ENCODE data around the gene CCSER1.
"Not testable (repeated sequence)": the region's sequence is repeated elsewhere in the genome, so short reads cannot be mapped to it uniquely, and the experiment has no call there.

CCSER1 gene

DNA sequence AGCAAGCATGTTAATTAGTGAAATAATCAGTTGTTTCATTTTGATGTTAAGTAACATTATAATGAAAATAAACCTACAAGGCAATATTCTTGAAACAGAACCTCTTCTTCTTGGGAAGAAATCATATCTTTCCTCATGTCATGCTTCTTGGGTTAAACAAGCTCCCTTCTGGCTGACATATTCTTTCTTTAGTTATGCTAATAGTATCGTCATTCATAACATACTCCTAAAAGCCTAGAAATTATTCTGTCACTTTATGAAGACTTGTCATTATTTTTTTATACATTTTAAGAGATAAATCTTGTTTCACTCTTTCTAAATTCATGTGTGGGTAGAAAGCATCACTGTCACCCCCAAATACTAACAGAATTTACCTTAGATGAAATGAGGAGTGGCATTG, 1129.6 kb downstream of the CCSER1 start:
- ATAC-seq (no peak), DNase-seq (no peak)
- no peak overlapping the region for H3K4me3 Mint-ChIP-seq
- H3K27me3 Mint-ChIP-seq, result no peaks in the 10 kb centered on the region
- no peak overlapping the region for H3K27ac Mint-ChIP-seq
- peaks cover 11% of the 10 kb centered on the region for H3K9me3 Mint-ChIP-seq
- H3K4me1 Mint-ChIP-seq, result no peaks in the 10 kb centered on the region
- H3K36me3 Mint-ChIP-seq (ENCODE audit: low read depth), result no peaks in the 10 kb centered on the region

DNA sequence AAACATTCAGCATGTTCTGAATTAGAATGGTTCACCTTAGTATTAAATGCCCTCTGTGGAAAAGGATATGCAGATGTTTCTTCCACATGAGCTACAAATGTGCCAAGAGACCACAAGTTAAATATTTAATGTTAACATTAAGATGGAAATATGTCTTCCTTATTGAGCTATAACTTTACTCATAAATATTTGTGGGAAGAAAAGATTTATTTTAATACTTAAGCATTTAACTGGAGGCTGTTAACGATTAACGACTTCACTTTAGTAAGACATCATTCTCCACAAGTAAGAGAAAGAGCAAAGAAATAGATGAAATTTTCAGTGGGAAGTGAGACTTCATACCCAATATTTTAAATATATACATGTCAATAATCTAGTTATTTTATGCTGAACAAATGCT, 1130.5 kb downstream of the CCSER1 start:
- no peaks in the 10 kb centered on the region for H3K27me3 Mint-ChIP-seq
- H3K9me3 Mint-ChIP-seq, result peaks cover 11% of the 10 kb centered on the region
- ATAC-seq (no peak), DNase-seq (no peak)
- no peak overlapping the region for H3K27ac Mint-ChIP-seq
- no peaks in the 10 kb centered on the region for H3K4me1 Mint-ChIP-seq
- H3K36me3 Mint-ChIP-seq (ENCODE audit: low read depth), result no peaks in the 10 kb centered on the region
- H3K4me3 Mint-ChIP-seq, result no peak overlapping the region

DNA sequence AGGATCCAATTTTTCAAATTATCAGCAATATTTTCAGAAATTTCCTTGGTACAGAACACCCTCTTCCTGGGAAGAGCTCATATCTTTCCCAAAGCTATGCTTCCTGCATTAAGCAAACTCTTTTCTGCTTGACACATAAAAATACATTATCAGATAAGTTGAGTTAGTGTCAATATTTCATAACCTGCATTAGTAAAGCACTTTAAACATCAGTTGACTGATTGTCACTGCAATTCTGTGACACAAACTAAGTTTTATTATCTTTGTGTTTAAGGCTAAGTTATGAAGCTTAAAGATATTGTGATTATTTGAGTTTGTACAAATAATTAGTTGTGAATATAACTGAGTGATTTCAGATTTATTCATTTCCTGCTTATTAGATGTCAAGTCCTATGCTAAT, 1131.1 kb downstream of the CCSER1 start:
- Mint-ChIP-seq H3K4me3 (no peak overlapping the region), H3K9me3 (peaks cover 11% of the 10 kb centered on the region), H3K36me3 (ENCODE audit: low read depth) (no peaks in the 10 kb centered on the region), H3K27me3 (no peaks in the 10 kb centered on the region), H3K4me1 (no peaks in the 10 kb centered on the region), H3K27ac (no peak overlapping the region)
- DNase-seq, result no peak
- ATAC-seq, result no peak

DNA sequence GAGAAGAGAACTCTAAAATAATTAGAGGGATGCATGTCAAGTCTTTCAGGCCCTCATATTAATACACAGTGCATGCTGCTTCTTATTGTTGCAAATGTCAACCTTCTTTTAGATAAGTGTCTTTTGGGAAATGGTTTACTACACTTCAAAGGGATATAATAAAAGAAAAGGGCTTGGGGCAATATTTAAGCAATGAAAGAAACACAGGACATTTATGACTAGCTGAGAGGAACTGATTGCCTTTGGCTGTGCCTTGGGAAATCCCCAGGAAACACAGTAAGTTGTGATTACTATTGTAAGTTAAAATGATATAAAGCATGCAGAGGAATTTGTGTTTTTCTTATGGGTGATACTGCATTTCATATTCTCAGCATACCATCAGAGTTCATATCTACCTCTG, 1140.3 kb downstream of the CCSER1 start:
- DNase-seq, result no peak
- H3K9me3 Mint-ChIP-seq, result peaks cover 15% of the 10 kb centered on the region
- H3K36me3 Mint-ChIP-seq (ENCODE audit: low read depth), result no peaks in the 10 kb centered on the region
- H3K27me3 Mint-ChIP-seq, result no peaks in the 10 kb centered on the region
- no peak overlapping the region for H3K27ac Mint-ChIP-seq
- H3K4me3 Mint-ChIP-seq, result no peak overlapping the region
- no peaks in the 10 kb centered on the region for H3K4me1 Mint-ChIP-seq
- no peak for ATAC-seq

DNA sequence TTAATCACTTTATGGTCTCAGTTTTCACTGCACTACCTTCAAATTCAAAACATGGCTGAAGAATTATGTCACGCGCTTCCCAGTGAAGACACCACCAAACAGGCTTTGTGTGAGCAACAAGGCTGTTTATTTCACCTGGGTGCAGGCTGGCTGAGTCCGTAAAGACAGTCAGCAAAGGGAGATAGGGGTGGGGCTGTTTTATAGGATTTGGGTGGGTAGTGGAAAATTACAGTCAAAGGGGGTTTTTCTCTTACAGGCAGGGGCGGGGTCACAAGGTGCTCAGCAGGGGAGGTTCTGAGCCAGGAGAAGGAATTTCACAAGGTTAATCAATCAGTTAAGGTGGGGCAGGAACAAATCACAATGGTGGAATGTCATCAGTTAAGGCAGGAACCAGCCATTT, 1141.3 kb downstream of the CCSER1 start:
- not testable (repeated sequence) for H3K27me3 Mint-ChIP-seq; H3K4me1 Mint-ChIP-seq; DNase-seq; H3K36me3 Mint-ChIP-seq (ENCODE audit: low read depth); ATAC-seq; H3K27ac Mint-ChIP-seq; H3K4me3 Mint-ChIP-seq
- H3K9me3 Mint-ChIP-seq, result peaks cover 20% of the 10 kb centered on the region

DNA sequence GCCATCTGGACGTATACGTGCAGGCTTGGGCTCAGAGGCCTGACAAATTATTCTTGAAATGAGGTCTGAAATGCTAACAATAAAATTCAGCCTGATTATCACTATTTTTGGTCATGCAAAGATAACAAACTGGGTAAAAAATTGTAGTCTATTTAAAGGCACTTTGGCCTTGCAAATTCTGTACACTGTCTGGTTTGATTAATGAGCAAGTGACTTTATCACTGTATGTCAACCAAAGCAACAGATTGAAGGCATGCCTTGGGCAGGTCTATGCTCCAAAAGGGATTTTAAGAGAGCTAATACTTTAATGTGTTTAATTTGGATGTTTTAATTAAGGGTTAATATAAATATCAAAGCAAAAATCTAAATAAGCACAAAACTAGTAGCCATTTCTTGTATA, 1141.7 kb downstream of the CCSER1 start:
- Mint-ChIP-seq H3K27me3 (no peaks in the 10 kb centered on the region), H3K4me3 (no peak overlapping the region), H3K9me3 (peaks cover 22% of the 10 kb centered on the region), H3K4me1 (no peaks in the 10 kb centered on the region), H3K27ac (no peak overlapping the region), H3K36me3 (ENCODE audit: low read depth) (no peaks in the 10 kb centered on the region)
- no peak for DNase-seq
- no peak for ATAC-seq

DNA sequence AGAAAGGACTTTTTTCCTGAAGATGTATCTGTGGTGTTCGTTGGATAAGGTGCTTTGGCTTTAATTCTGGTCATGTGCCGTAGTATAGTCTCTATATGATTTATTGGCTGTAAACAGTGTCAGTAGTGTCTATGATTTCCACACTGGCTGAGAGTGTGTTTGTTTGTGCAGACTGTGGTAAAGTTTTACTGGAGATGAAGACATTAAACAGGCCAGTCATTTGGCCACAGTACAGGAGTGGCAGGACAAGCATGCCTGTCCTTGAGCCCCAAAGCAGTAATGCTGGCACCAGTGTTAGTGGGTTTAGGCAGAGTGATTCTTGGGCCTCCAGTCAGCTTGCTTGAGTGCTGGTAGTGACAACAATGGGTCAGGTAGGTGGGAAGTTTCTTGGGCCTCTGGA, 1152.7 kb downstream of the CCSER1 start:
- no peak for ATAC-seq
- no peaks in the 10 kb centered on the region for H3K27me3 Mint-ChIP-seq
- no peaks in the 10 kb centered on the region for H3K4me1 Mint-ChIP-seq
- DNase-seq, result no peak
- peaks cover 25% of the 10 kb centered on the region for H3K9me3 Mint-ChIP-seq
- no peaks in the 10 kb centered on the region for H3K36me3 Mint-ChIP-seq (ENCODE audit: low read depth)
- no peak overlapping the region for H3K4me3 Mint-ChIP-seq
- no peak overlapping the region for H3K27ac Mint-ChIP-seq

DNA sequence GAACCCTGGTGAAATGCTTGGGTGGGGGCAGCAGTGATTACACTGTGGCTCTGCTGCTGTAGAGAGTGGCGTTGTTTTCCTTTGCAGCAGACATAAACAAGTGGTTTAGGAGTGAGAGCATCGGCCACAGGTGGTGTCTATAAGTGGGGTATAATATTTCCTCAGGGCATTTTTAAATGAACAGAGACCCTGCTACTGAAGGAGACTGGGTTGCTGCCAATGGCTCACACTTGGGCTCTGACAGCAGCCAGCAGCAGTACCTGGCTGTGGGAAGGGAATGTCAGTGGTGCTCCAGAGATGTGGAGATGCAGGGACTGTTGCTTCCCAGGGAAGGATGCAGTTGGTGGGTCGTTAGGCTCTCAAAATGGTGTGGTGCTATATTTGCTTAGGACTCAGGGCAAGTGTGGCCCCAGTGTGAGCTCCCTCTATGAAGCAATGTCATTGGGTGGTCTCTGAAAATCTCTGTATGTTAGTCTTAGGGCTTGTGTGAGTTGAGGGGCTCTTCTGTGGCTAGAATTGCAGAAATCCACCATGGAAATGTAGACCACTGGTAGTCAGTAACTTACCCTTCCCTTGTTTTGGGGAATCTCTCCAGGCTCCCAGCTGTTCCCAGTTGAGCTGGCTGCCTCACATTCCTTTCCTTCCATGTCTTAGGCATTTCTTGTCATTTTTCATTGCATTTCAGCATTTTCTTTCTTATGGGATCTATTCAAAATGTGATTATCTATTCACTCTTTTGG, 1153.5 kb downstream of the CCSER1 start:
- H3K27ac Mint-ChIP-seq, result no peak overlapping the region
- ATAC-seq, result no peak
- H3K36me3 Mint-ChIP-seq (ENCODE audit: low read depth), result no peaks in the 10 kb centered on the region
- no peaks in the 10 kb centered on the region for H3K27me3 Mint-ChIP-seq
- H3K9me3 Mint-ChIP-seq, result peaks cover 20% of the 10 kb centered on the region
- no peaks in the 10 kb centered on the region for H3K4me1 Mint-ChIP-seq
- DNase-seq, result no peak
- H3K4me3 Mint-ChIP-seq, result no peak overlapping the region

DNA sequence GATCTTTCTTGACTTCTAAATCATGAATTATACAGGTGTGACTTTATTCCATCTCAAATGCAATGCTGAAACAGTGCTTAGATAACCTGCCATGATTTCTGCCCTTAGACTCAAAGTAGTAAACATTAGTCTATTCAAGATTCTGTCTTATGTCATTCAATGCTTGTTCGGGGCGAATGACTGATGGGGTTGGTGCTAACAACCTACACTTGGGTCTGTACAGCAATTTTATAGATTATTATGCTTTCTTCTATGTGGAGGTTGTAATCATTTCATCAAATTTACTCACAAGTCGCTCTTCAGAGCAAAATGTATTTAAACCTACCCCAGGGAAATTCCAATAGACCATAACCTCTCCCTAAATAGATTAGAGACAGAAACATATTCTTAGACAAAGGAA, 1155.0 kb downstream of the CCSER1 start:
- Mint-ChIP-seq H3K36me3 (ENCODE audit: low read depth) (no peaks in the 10 kb centered on the region), H3K27me3 (no peaks in the 10 kb centered on the region), H3K27ac (no peak overlapping the region), H3K4me1 (no peaks in the 10 kb centered on the region), H3K4me3 (no peak overlapping the region), H3K9me3 (peaks cover 16% of the 10 kb centered on the region)
- ATAC-seq, result no peak
- no peak for DNase-seq

DNA sequence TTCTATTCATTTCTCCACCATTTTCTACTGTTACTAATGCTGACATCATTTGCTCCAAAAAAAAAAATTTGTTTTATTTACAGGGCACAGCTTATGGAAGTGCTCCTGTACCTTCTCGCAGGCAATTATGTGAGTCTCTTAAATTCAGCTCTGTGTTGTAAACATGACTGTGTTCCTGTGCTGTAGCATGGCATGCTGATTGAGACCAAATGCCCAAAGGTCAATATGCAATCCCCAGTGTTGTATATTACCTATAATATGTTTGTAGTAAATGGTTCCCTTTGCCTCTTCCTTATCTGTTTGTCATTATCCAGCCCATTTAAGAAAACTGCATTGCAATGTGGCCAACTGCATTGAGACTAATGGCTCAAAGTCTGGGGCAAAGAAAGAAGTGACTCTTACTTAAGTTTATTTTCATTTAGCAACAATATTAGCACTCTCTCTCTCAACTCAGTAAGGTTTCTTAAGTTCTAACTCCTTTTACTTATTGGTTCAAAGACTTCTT, 1156.6 kb downstream of the CCSER1 start:
- no peak overlapping the region for H3K27ac Mint-ChIP-seq
- no peaks in the 10 kb centered on the region for H3K36me3 Mint-ChIP-seq (ENCODE audit: low read depth)
- no peaks in the 10 kb centered on the region for H3K27me3 Mint-ChIP-seq
- DNase-seq, result no peak
- H3K4me3 Mint-ChIP-seq, result no peak overlapping the region
- H3K9me3 Mint-ChIP-seq, result peaks cover 18% of the 10 kb centered on the region
- H3K4me1 Mint-ChIP-seq, result no peaks in the 10 kb centered on the region
- ATAC-seq, result no peak

DNA sequence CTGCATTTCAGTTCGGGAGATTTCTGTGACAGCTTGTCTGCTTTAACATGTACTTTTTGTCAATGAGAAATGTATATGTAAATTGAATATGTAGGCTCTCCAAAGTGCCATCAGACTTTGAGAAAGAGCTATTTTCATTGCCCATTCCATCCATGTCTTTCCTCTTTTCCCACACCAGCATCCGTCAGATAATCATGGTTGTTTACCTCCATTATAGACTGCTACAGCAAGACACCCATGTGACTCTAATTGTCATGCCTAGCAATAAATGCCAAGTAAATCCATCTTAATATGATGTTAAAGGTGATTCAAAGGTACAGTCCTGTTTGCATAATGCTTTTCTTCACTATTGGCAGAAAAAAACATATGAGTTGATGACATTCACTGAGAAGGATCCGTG, 1157.3 kb downstream of the CCSER1 start:
- DNase-seq (no peak), ATAC-seq (no peak)
- Mint-ChIP-seq H3K27ac (no peak overlapping the region), H3K4me1 (no peaks in the 10 kb centered on the region), H3K36me3 (ENCODE audit: low read depth) (no peaks in the 10 kb centered on the region), H3K9me3 (peaks cover 21% of the 10 kb centered on the region), H3K4me3 (no peak overlapping the region), H3K27me3 (no peaks in the 10 kb centered on the region)

DNA sequence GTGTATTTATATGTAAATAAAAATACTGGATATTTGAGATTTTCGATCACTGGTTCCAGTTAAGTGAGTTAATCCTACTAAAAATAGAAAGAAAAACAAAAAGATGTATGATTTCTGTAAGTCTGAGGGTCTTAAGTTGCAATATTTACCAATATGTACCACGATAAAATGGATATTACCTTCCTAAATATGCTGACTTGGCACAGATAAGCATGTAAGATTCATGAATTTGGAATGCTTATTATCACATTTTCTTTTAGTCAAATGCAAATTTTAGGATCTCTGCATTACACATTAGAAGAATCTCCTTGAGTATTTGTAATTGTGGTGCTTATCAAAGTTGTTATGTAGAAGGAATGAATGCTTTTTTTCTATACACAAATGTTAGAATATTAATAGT, 1158.3 kb downstream of the CCSER1 start:
- Mint-ChIP-seq H3K4me1 (no peaks in the 10 kb centered on the region), H3K4me3 (no peak overlapping the region), H3K27me3 (no peaks in the 10 kb centered on the region), H3K27ac (no peak overlapping the region), H3K36me3 (ENCODE audit: low read depth) (no peaks in the 10 kb centered on the region), H3K9me3 (peaks cover 23% of the 10 kb centered on the region)
- ATAC-seq, result no peak
- DNase-seq, result no peak

DNA sequence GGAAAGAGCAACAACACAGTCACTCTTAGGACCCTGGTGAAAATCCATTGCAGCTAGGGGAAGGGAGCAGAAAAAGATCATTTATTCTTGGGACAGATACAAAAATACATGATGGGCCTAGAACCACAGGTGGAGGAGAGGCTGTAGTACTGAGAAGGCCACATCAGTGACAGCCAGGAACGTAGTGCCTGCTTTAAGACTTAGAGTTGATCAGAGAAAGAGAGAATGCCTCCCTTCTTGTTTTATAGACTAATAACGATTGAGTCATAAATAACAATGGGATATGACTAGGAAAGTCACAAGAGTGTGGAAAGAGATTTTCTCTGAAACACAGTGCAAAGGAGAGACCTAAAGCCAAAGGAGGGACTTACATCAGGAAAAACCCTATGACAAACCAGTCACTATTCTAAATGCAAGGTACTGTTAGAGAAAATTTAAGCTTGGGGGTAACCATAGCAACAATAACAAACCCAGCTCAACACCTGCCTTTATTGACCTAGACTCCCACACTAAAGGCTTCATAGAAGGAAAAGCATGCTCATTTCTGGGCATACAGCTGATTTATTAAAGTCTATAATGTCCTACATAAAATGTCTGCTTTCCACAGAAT, 1161.6 kb downstream of the CCSER1 start:
- H3K27ac Mint-ChIP-seq, result no peak overlapping the region
- no peaks in the 10 kb centered on the region for H3K27me3 Mint-ChIP-seq
- peaks cover 13% of the 10 kb centered on the region for H3K9me3 Mint-ChIP-seq

DNA sequence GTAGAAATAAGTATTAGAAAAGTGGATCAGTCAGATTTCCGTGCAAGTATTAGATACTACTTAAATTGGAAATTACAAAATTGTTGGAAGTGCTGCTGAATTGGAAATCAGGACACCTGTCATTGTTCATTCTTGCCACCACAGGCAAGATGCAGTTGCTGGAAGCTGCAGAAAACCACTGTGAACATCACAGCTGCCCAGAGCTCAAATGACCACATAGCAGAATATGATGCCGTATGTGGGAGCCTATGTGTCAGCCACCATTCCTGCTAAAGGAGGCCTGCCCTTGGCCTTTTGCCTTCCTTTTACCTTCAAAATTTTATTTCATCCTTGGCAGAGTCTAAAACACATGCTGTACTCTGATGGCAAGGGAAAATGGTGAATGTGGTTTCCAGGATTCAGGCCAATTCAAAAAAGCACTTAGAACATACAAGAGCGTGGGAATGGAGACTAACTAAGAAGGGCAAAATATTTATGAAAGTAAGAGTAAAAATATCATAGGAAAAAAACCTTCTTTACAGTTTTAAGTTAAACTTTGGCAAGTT, 1171.0 kb downstream of the CCSER1 start:
- no peaks in the 10 kb centered on the region for H3K9me3 Mint-ChIP-seq
- H3K4me1 Mint-ChIP-seq, result no peaks in the 10 kb centered on the region
- no peaks in the 10 kb centered on the region for H3K27me3 Mint-ChIP-seq
- H3K27ac Mint-ChIP-seq, result no peak overlapping the region
- H3K36me3 Mint-ChIP-seq (ENCODE audit: low read depth), result no peaks in the 10 kb centered on the region
- DNase-seq, result no peak
- H3K4me3 Mint-ChIP-seq, result no peak overlapping the region
- no peak for ATAC-seq

More for the DNA sequence above, 1161.6 kb downstream of the CCSER1 start:
- H3K36me3 Mint-ChIP-seq (ENCODE audit: low read depth), result no peaks in the 10 kb centered on the region
- no peaks in the 10 kb centered on the region for H3K4me1 Mint-ChIP-seq
- no peak overlapping the region for H3K4me3 Mint-ChIP-seq
- DNase-seq (no peak), ATAC-seq (no peak)

DNA sequence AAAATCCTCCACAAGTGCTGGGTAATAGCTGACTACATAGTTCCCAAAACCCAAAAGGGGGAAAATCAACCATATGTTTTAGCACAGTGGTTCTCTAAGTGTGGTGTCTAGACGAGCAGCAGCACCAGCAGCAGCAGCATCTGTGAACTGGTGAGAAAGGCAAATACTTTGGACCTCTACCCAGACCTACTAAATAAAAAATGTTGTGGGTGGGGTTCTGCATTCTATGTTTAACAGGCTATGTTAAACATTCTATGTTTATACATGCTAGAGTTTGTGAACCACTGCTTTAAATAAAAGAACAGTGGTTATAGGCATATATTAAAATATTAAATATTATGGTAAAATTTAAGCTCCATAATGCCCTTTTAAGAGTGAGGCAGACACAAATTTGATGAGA, 1171.6 kb downstream of the CCSER1 start:
- ATAC-seq, result no peak
- no peak overlapping the region for H3K27ac Mint-ChIP-seq
- H3K4me1 Mint-ChIP-seq, result no peaks in the 10 kb centered on the region
- H3K4me3 Mint-ChIP-seq, result no peak overlapping the region
- no peaks in the 10 kb centered on the region for H3K36me3 Mint-ChIP-seq (ENCODE audit: low read depth)
- no peak for DNase-seq
- H3K9me3 Mint-ChIP-seq, result no peaks in the 10 kb centered on the region
- H3K27me3 Mint-ChIP-seq, result no peaks in the 10 kb centered on the region
